Measurements from ENCODE around the gene RAB1B.

Gene RAB1B

DNA sequence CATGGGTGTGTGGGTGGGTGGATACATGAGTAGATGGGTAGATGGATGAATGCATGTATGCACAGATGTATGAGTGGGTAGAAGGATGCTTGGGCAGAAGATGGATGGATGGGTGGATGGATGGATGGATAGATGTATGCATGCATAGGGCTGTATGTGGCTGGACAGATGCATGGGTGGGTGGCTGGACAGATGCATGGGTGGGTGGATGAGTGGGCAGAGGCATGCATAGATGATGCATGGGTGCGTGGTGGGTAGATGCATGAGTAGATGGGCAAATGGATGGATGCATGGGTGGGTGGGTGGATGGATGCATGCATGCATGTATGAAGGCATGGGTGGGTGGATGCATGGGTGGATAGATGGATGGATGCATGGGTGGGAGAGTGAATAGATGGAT lies 55.2 kb downstream of the RAB1B start:
- no peak for DNase-seq (ENCODE audit: low read depth)

DNA sequence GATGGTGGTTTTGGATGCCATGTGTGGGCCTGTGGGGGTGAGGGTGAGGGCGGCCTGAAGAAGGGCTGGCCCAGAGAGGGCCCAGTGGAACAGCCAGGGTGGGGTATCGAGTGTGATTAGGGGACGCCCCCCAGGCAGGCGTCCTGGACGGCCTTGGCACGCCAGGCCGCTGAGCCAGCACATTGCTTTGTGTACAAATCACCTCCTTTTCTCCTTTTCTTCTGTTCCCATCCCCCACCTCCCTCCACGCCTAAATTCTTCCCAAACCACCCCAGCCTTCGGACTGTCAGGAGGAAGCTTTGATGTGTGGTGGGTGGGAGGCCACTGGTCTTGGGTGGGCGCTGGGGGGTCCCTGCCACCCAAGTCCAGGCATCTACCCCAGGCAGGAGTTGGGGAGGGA lies 56.2 kb downstream of the RAB1B start:
- DNase-seq (ENCODE audit: low read depth): peak; percentile 62

DNA sequence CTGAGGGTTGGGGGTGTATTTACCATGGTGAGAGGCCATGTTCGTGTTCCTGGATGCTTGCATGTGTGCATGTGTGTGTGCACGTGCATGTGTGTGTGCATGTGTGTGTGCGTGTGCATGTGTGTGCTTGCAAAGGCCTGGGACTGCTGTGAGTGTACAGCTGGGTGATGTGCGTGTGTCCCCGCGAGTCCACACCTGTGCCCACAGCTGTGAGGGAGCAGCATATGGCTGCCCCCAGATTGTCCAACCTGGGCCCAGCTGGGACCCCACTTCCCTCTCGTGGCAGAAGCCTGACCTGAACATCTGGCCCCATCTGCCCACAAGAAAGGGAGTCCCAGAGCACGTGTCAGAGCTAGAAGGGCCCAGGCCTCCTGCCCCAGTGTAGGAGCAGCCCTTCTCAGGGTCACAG lies 56.8 kb downstream of the RAB1B start:
- DNase-seq (ENCODE audit: low read depth): no peak

DNA sequence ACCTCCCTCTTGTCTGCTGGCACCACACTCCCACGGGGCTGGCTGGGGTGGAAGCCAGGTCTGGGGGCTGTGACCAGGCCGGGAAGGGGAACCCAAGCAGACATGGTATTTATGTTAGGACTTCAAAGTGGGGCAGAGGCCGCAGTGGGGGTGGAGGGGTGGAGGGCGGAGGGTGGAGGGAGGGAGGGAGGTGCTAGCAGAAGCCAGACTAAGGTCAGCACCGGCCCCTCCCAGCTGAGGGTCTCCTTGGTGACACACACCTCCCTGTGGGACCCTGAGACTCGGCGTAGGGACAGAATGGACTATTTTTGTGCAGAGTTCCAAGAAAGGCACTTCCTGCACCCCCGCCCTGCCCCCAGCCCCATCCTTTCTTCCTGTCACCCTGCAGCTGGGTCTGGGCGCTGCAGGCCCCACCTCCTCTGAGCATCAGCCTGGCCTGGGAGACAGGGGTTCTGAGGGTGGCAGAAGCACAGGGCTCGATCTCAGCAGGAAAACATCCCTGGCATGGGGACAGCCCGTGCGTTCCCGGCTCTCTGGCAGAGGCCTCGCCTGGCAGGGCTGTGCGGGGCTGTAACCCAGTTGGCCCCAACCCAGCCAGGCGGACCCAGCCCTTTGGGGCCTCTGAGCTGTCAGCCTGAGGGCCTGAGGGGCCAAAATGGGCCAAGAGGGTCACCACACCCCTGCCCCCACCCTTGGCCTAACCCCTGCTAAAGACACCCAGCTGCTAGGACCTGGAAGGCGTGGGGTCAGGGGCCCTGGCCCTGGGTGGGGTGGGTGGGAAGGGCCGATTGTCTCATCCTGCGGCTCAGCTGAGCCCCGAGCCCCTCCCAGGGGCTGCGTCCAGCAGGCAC lies 58.0 kb downstream of the RAB1B start:
- peak; percentile 43 for DNase-seq (ENCODE audit: low read depth)
